H54 (cell line): ENCODE data around the gene P2RX2.

ENCODE experiments used
- DNase-seq: peaks from one replicate; pipeline ENCODE4 v3.0.0; 2011; ENCODE audit warnings: low spot score, mixed read lengths; ENCODE audit not compliant: insufficient read length
- FAIRE-seq: peaks from 3 replicates; lab custom pipeline; 2011; peaks lifted over from hg19 to GRCh38; lab: Jason Lieb, UNC
- POLR2A ChIP-seq: IDR thresholded peaks from 2 replicates; pipeline ENCODE4 v1.6.1; 2011; ENCODE audit warnings: low read depth, mild to moderate bottlenecking, low read length

Gene P2RX2

GRCh38 chr12:132622437-132623071 lies 4.0 kb downstream of the P2RX2 start:
- no peak for TF ChIP-seq POLR2A
- FAIRE-seq: no peak
- peak; percentile 83 for DNase-seq

GRCh38 chr12:132623072-132623869 lies 4.7 kb downstream of the P2RX2 start:
- FAIRE-seq: no peak
- no peak for TF ChIP-seq POLR2A
- no peak for DNase-seq

GRCh38 chr12:132624186-132624855 lies 5.7 kb downstream of the P2RX2 start:
- DNase-seq (no peak), FAIRE-seq (no peak)
- no peak for TF ChIP-seq POLR2A

GRCh38 chr12:132624910-132625630 lies 6.5 kb downstream of the P2RX2 start:
- DNase-seq: no peak
- no peak for TF ChIP-seq POLR2A
- FAIRE-seq: no peak

GRCh38 chr12:132625731-132626430 lies 7.3 kb downstream of the P2RX2 start:
- no peak for TF ChIP-seq POLR2A
- no peak for FAIRE-seq
- no peak for DNase-seq

GRCh38 chr12:132629330-132629729 lies 10.8 kb downstream of the P2RX2 start:
- no peak for FAIRE-seq
- no peak for TF ChIP-seq POLR2A
- no peak for DNase-seq

- no peak for TF ChIP-seq POLR2A
- DNase-seq: no peak
- no peak for FAIRE-seq
Observed at GRCh38 chr12:132630672-132631071, 12.1 kb downstream of the P2RX2 start.

- no peak for TF ChIP-seq POLR2A
- FAIRE-seq (no peak), DNase-seq (no peak)
Observed at GRCh38 chr12:132631666-132632065, 13.1 kb downstream of the P2RX2 start.

- FAIRE-seq: no peak
Observed at GRCh38 chr12:132632521-132633228, 14.1 kb downstream of the P2RX2 start.

GRCh38 chr12:132633398-132633797 lies 14.8 kb downstream of the P2RX2 start:
- TF ChIP-seq POLR2A: no peak
- DNase-seq (no peak), FAIRE-seq (no peak)

More at GRCh38 chr12:132632521-132633228, 14.1 kb downstream of the P2RX2 start:
- DNase-seq: no peak
- TF ChIP-seq POLR2A: no peak

- TF ChIP-seq POLR2A: no peak
- no peak for DNase-seq
- FAIRE-seq: no peak
Observed at GRCh38 chr12:132633901-132634300, 15.3 kb downstream of the P2RX2 start.

GRCh38 chr12:132634411-132634990 lies 15.9 kb downstream of the P2RX2 start:
- no peak for FAIRE-seq
- no peak for DNase-seq

More at GRCh38 chr12:132634411-132634990, 15.9 kb downstream of the P2RX2 start:
- TF ChIP-seq POLR2A: no peak
